ENCODE measurements around the gene ST8SIA4. TPM values are rescaled to one million over a fixed set of nuclear protein-coding genes. Genes with fewer than 3 reads are reported as not detected.

ST8SIA4 gene
- total and polyA plus RNA-seq, 2 donors from 2014 or later: 0.69 to 11.6 TPM

GRCh38 chr5:100867039-100867562, 36.0 kb downstream of the ST8SIA4 start:
- H3K36me3 ChIP-seq (ENCODE audit: control insufficient read depth in 2 of 3, insufficient read depth in 3 of 3, low read length in 3 of 3): no peaks in the 10 kb centered on the region
- H3K4me1 ChIP-seq (ENCODE audit: control insufficient read depth in 2 of 3, insufficient read depth in 2 of 3, low read depth in 1 of 3, low read length in 3 of 3): no peaks in the 10 kb centered on the region
- H3K4me3 ChIP-seq (ENCODE audit: low read length in 3 of 3): no peak overlapping the region
- no peak for TF ChIP-seq CTCF (IDR thresholded peaks at IDR 0.05; ENCODE audit: borderline replicate concordance, extremely low read depth, insufficient read depth)
- no peaks in the 10 kb centered on the region for H3K27me3 ChIP-seq (ENCODE audit: control insufficient read depth, insufficient read depth, low read length)
- no peak for FAIRE-seq
- no peaks in the 10 kb centered on the region for H3K9me3 ChIP-seq (ENCODE audit: control insufficient read depth in 2 of 3, insufficient read depth in 1 of 3, low read length in 3 of 3)
- H3K9ac ChIP-seq (ENCODE audit: low read length in 3 of 3): no peak overlapping the region
- intact Hi-C loops (cut with DNase I): no loop called here
- no peak overlapping the region for H3K27ac ChIP-seq (ENCODE audit: low read depth in 2 of 2, low read length in 2 of 2)
- no peak for DNase-seq

GRCh38 chr5:100864931-100865330, 38.2 kb downstream of the ST8SIA4 start:
- Histone ChIP-seq H3K36me3 (ENCODE audit: control insufficient read depth in 2 of 3, insufficient read depth in 3 of 3, low read length in 3 of 3) (no peaks in the 10 kb centered on the region), H3K27me3 (ENCODE audit: control insufficient read depth, insufficient read depth, low read length) (no peaks in the 10 kb centered on the region), H3K27ac (ENCODE audit: low read depth in 2 of 2, low read length in 2 of 2) (no peak overlapping the region), H3K9me3 (ENCODE audit: control insufficient read depth in 2 of 3, insufficient read depth in 1 of 3, low read length in 3 of 3) (no peaks in the 10 kb centered on the region), H3K4me1 (ENCODE audit: control insufficient read depth in 2 of 3, insufficient read depth in 2 of 3, low read depth in 1 of 3, low read length in 3 of 3) (no peaks in the 10 kb centered on the region), H3K9ac (ENCODE audit: low read length in 3 of 3) (no peak overlapping the region), H3K4me3 (ENCODE audit: low read length in 3 of 3) (no peak overlapping the region)
- TF ChIP-seq CTCF (IDR thresholded peaks at IDR 0.05; ENCODE audit: borderline replicate concordance, extremely low read depth, insufficient read depth): no peak
- FAIRE-seq: no peak
- intact Hi-C loops (cut with DNase I): no loop called here
- no peak for DNase-seq

- Histone ChIP-seq H3K9me3 (ENCODE audit: control insufficient read depth in 2 of 3, insufficient read depth in 1 of 3, low read length in 3 of 3) (no peaks in the 10 kb centered on the region), H3K36me3 (ENCODE audit: control insufficient read depth in 2 of 3, insufficient read depth in 3 of 3, low read length in 3 of 3) (no peaks in the 10 kb centered on the region), H3K27ac (ENCODE audit: low read depth in 2 of 2, low read length in 2 of 2) (no peak overlapping the region), H3K27me3 (ENCODE audit: control insufficient read depth, insufficient read depth, low read length) (no peaks in the 10 kb centered on the region), H3K4me1 (ENCODE audit: control insufficient read depth in 2 of 3, insufficient read depth in 2 of 3, low read depth in 1 of 3, low read length in 3 of 3) (no peaks in the 10 kb centered on the region), H3K9ac (ENCODE audit: low read length in 3 of 3) (no peak overlapping the region), H3K4me3 (ENCODE audit: low read length in 3 of 3) (no peak overlapping the region)
- intact Hi-C loops (cut with DNase I): no loop called here
- DNase-seq (no peak), FAIRE-seq (no peak)
- TF ChIP-seq CTCF (IDR thresholded peaks at IDR 0.05; ENCODE audit: borderline replicate concordance, extremely low read depth, insufficient read depth): no peak
Observed at GRCh38 chr5:100863739-100864138, 39.3 kb downstream of the ST8SIA4 start.

- H3K4me1 ChIP-seq (ENCODE audit: control insufficient read depth in 2 of 3, insufficient read depth in 2 of 3, low read depth in 1 of 3, low read length in 3 of 3): no peaks in the 10 kb centered on the region
- TF ChIP-seq CTCF (IDR thresholded peaks at IDR 0.05; ENCODE audit: borderline replicate concordance, extremely low read depth, insufficient read depth): no peak
- no peak for FAIRE-seq
Observed at GRCh38 chr5:100861148-100861547, 41.9 kb downstream of the ST8SIA4 start.

More at GRCh38 chr5:100861148-100861547, 41.9 kb downstream of the ST8SIA4 start:
- DNase-seq: no peak
- H3K27me3 ChIP-seq (ENCODE audit: control insufficient read depth, insufficient read depth, low read length): no peaks in the 10 kb centered on the region
- H3K9me3 ChIP-seq (ENCODE audit: control insufficient read depth in 2 of 3, insufficient read depth in 1 of 3, low read length in 3 of 3): no peaks in the 10 kb centered on the region
- H3K36me3 ChIP-seq (ENCODE audit: control insufficient read depth in 2 of 3, insufficient read depth in 3 of 3, low read length in 3 of 3): no peaks in the 10 kb centered on the region
- H3K27ac ChIP-seq (ENCODE audit: low read depth in 2 of 2, low read length in 2 of 2): no peak overlapping the region
- H3K4me3 ChIP-seq (ENCODE audit: low read length in 3 of 3): no peak overlapping the region
- no peak overlapping the region for H3K9ac ChIP-seq (ENCODE audit: low read length in 3 of 3)
- intact Hi-C loops (cut with DNase I): no loop called here
